ENCODE measurements around the gene CADPS. TPM values are rescaled to one million over a fixed set of nuclear protein-coding genes. Genes with fewer than 3 reads are reported as not detected.
A peak's percentile ranks its signal among the peaks of the same experiment; 100 is the strongest.

The CADPS gene
- polyA plus RNA-seq, 1 of the 3 experiments (the other 2 are of a cell fraction) = 5.8 TPM

- Histone ChIP-seq H3K4me3 (ENCODE audit: low read depth in 2 of 2, low read length in 1 of 2) (no peak overlapping the region), H3K27ac (ENCODE audit: low read depth in 2 of 2, low read length in 1 of 2) (peak overlapping the region in 1 of 2 experiments; percentile 37; a peak in 1 of 4 replicates), H3K9me2 (no peaks in the 10 kb centered on the region), H3K36me3 (replicated peaks in 1 of 2; ENCODE audit: control insufficient read depth in 1 of 2, insufficient read depth in 2 of 2, low read length in 1 of 2) (no peaks in the 10 kb centered on the region), H3K4me1 (ENCODE audit: control insufficient read depth in 1 of 2, insufficient read depth in 2 of 2, low read depth in 1 of 2, low read length in 1 of 2) (peaks cover 0 to 4% of the 10 kb centered on the region in 2 experiments; a peak in 2 of 4 replicates), H4K20me1 (ENCODE audit: insufficient read depth) (no peaks in the 10 kb centered on the region), H3K9me3 (no peaks in the 10 kb centered on the region), H3K9ac (no peak overlapping the region), H3K4me2 (no peak overlapping the region), H3F3A (replicated peaks; ENCODE audit: insufficient read depth) (no peaks in the 10 kb centered on the region), H3K79me2 (ENCODE audit: insufficient read depth) (no peaks in the 10 kb centered on the region), H2AFZ (ENCODE audit: low read depth) (no peak overlapping the region), H3K27me3 (ENCODE audit: insufficient read depth) (no peaks in the 10 kb centered on the region)
- peak; percentile 17 for DNase-seq
- ChIA-PET CTCF (interaction anchor here (0.6 kb wide), 1 partner anchor 1083 kb away, joined by 3 read pairs; no protein-coding TSS in a partner anchor), POLR2A (no interaction called here)
- 6% methylated on average over 3 of the region's 3 CpGs for WGBS (ENCODE audit: low lambda C conversion rate)
- TF ChIP-seq TEAD4 (IDR thresholded peaks at IDR 0.05; ENCODE audit: borderline replicate concordance, insufficient read depth) (no peak), ELF1 (IDR thresholded peaks at IDR 0.05) (no peak), FOXM1 (IDR thresholded peaks at IDR 0.05; ENCODE audit: low read depth) (no peak), GATA2 (CRISPR knock-in tag; IDR thresholded peaks at IDR 0.05) (peak; percentile 68), MXI1 (IDR thresholded peaks at IDR 0.05; ENCODE audit: low read depth, low read length) (no peak), USF1 (IDR thresholded peaks at IDR 0.05; ENCODE audit: borderline replicate concordance, low read depth) (no peak), EP300 (IDR thresholded peaks at IDR 0.05; ENCODE audit: borderline replicate concordance in 1 of 2, low read depth in 1 of 2, low read length in 1 of 2) (peak in 1 of 2 experiments; percentile 64; a peak in 2 of 4 replicates), NRF1 (IDR thresholded peaks at IDR 0.05; ENCODE audit: low read depth, low read length) (no peak), CHD2 (IDR thresholded peaks at IDR 0.05; ENCODE audit: low read length, partially characterized antibody) (no peak), RCOR1 (IDR thresholded peaks at IDR 0.05; ENCODE audit: low read length) (0 out of 2 replicates have a peak, but pooled peaks have one; percentile 18), FOSL2 (IDR thresholded peaks at IDR 0.05; ENCODE audit: borderline replicate concordance, low read depth) (no peak), FOXJ3 (CRISPR knock-in tag; IDR thresholded peaks at IDR 0.05) (no peak), GABPA (IDR thresholded peaks at IDR 0.05; ENCODE audit: low read depth) (no peak), RFX5 (IDR thresholded peaks at IDR 0.05; ENCODE audit: low read length) (no peak), POLR2AphosphoS5 (IDR thresholded peaks at IDR 0.05; ENCODE audit: low read depth, low read length) (no peak), JUND (IDR thresholded peaks at IDR 0.05) (no peak), TCF12 (IDR thresholded peaks at IDR 0.05) (no peak), MEF2A (IDR thresholded peaks at IDR 0.05; ENCODE audit: borderline replicate concordance, low read depth) (no peak), TAF1 (IDR thresholded peaks at IDR 0.05; ENCODE audit: borderline replicate concordance, low read depth, low read length) (no peak)
- TF ChIP-seq, protein P1, sequence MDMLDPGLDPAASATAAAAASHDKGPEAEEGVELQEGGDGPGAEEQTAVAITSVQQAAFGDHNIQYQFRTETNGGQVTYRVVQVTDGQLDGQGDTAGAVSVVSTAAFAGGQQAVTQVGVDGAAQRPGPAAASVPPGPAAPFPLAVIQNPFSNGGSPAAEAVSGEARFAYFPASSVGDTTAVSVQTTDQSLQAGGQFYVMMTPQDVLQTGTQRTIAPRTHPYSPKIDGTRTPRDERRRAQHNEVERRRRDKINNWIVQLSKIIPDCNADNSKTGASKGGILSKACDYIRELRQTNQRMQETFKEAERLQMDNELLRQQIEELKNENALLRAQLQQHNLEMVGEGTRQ (IDR thresholded peaks at IDR 0.05; ENCODE audit: borderline replicate concordance, low read depth, low read length) = no peak
- TF ChIP-seq, protein P2, sequence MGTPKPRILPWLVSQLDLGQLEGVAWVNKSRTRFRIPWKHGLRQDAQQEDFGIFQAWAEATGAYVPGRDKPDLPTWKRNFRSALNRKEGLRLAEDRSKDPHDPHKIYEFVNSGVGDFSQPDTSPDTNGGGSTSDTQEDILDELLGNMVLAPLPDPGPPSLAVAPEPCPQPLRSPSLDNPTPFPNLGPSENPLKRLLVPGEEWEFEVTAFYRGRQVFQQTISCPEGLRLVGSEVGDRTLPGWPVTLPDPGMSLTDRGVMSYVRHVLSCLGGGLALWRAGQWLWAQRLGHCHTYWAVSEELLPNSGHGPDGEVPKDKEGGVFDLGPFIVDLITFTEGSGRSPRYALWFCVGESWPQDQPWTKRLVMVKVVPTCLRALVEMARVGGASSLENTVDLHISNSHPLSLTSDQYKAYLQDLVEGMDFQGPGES (IDR thresholded peaks at IDR 0.05; ENCODE audit: low read depth, low read length) = no peak
- TF ChIP-seq, protein P3, sequence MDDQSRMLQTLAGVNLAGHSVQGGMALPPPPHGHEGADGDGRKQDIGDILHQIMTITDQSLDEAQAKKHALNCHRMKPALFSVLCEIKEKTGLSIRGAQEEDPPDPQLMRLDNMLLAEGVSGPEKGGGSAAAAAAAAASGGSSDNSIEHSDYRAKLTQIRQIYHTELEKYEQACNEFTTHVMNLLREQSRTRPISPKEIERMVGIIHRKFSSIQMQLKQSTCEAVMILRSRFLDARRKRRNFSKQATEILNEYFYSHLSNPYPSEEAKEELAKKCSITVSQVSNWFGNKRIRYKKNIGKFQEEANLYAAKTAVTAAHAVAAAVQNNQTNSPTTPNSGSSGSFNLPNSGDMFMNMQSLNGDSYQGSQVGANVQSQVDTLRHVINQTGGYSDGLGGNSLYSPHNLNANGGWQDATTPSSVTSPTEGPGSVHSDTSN (IDR thresholded peaks at IDR 0.05) = peak; percentile 4; the same call in 1 of the 2 replicates
- TF ChIP-seq, protein P4, sequence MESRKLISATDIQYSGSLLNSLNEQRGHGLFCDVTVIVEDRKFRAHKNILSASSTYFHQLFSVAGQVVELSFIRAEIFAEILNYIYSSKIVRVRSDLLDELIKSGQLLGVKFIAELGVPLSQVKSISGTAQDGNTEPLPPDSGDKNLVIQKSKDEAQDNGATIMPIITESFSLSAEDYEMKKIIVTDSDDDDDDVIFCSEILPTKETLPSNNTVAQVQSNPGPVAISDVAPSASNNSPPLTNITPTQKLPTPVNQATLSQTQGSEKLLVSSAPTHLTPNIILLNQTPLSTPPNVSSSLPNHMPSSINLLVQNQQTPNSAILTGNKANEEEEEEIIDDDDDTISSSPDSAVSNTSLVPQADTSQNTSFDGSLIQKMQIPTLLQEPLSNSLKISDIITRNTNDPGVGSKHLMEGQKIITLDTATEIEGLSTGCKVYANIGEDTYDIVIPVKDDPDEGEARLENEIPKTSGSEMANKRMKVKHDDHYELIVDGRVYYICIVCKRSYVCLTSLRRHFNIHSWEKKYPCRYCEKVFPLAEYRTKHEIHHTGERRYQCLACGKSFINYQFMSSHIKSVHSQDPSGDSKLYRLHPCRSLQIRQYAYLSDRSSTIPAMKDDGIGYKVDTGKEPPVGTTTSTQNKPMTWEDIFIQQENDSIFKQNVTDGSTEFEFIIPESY (IDR thresholded peaks at IDR 0.05; ENCODE audit: borderline replicate concordance, low read depth) = no peak
- TF ChIP-seq, protein P5, sequence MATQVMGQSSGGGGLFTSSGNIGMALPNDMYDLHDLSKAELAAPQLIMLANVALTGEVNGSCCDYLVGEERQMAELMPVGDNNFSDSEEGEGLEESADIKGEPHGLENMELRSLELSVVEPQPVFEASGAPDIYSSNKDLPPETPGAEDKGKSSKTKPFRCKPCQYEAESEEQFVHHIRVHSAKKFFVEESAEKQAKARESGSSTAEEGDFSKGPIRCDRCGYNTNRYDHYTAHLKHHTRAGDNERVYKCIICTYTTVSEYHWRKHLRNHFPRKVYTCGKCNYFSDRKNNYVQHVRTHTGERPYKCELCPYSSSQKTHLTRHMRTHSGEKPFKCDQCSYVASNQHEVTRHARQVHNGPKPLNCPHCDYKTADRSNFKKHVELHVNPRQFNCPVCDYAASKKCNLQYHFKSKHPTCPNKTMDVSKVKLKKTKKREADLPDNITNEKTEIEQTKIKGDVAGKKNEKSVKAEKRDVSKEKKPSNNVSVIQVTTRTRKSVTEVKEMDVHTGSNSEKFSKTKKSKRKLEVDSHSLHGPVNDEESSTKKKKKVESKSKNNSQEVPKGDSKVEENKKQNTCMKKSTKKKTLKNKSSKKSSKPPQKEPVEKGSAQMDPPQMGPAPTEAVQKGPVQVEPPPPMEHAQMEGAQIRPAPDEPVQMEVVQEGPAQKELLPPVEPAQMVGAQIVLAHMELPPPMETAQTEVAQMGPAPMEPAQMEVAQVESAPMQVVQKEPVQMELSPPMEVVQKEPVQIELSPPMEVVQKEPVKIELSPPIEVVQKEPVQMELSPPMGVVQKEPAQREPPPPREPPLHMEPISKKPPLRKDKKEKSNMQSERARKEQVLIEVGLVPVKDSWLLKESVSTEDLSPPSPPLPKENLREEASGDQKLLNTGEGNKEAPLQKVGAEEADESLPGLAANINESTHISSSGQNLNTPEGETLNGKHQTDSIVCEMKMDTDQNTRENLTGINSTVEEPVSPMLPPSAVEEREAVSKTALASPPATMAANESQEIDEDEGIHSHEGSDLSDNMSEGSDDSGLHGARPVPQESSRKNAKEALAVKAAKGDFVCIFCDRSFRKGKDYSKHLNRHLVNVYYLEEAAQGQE (IDR thresholded peaks at IDR 0.05; ENCODE audit: low read depth, low read length) = no peak
Observed at GRCh38 chr3:62758296-62759066, 116.7 kb downstream of the CADPS start.

All from SK-N-SH (cell line).